Hematopoietic multipotent progenitor cell treated with erythropoietin and hydrocortisone succinate and interleukin-3 and kit ligand, for 17 days (in vitro differentiated cells): ENCODE measurements around the gene PTOV1.
A peak's percentile ranks its signal among the peaks of the same experiment; 100 is the strongest.

Source experiments
- DNase-seq: peaks from one replicate; pipeline ENCODE4 v3.0.0-alpha.2; 2015; ENCODE audit warnings: low spot score

PTOV1 gene

DNA sequence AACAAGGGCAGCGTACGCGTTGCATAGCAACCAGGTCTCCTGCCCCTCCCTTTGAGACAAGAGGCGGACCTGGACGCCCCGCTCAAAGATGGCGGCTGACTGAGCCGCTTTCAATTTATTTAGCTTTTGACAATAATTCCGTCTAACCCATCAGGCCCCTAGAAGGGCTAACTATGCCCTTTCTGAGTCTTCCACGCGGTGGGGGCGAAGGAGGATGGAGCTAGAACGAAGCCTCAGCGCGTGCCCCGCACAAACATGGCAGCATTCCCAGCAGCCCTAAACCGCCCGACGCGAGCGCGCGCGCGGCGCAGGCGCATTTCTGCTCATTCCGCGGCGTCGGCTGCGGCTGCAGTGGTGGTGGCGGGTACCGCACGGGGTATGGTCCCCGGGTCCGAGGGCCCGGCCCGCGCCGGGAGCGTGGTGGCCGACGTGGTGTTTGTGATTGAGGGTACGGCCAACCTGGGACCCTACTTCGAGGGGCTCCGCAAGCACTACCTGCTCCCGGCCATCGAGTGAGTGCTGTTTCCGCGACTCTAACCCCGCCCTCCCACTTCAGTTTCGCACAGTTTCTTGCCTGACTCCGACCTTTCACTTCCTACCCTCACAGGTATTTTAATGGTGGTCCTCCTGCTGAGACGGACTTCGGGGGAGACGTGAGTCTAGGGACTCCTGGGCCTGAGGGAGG is 32.9 kb upstream of the PTOV1 start, which contains the start of gene MED25:
MED25 (plus strand) TSS at position 326 of the 685 bp plus-strand sequence; CDS start at position 379, 53 bp downstream.
- peak; percentile 96 for DNase-seq

DNA sequence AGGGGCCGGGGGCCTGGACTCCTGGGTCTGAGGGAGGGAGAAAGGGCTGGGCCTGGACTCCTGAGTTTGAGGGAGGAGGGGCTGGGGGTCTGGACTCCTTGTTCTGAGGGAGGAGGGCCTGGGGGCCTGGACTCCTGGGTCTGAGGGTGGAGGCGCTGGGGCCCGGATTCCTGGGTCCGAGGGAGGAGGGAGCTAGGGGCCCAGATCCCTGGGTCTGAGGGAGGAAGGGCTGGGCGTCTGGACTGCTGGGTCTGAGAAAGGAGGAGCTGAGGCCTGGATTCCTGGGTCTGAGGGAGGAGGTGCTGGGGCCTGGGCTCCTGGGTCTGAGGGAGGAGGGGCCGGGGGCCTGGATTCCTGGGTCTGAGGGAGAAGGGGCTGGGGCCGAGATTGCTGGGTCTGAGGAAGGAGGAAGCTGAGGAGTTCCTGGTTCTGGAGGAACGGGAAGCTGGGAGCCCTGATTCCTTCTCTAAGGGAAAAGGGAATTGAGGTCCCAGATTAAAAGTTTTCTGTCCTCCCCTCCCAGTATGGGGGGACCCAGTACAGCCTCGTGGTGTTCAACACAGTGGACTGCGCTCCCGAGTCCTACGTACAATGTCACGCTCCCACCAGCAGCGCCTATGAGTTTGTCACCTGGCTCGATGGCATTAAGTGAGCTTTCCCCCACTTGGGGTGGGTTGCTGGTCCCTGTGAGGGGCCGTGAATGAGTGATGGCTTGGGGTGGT is 32.1 kb upstream of the PTOV1 start:
- peak; percentile 58 for DNase-seq

DNA sequence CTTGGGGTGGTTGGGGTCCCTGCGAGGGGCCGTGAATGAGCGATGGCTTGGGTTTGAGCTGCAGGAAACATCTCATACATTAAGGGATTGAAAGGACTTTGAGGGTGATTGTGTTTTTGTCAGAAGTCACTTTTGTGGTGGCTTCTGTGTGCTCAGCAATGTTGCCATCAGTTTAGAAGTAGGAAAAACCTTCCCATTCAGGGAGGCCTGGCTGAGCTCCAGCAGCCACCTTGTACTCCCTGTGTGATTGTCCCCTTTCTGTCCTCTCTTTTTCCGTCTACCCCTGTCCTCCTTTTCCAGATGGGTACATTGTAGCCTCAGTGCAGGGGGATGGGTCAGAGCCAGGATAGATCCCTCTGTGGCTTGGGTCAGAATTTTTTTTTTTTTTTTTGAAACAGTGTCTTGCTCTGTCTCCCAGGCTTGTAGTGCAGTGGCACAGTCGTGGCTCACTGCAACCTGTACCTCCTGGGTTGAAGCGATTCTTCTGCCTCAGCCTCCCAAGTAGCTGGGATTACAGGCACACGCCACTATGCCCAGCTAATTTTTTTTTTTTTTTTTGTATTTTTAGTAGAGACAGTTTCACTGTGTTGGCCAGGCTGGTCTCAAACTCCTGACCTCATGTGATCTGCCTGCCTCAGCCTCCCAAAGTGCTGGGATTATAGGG is 31.4 kb upstream of the PTOV1 start:
- DNase-seq: peak; percentile 73

DNA sequence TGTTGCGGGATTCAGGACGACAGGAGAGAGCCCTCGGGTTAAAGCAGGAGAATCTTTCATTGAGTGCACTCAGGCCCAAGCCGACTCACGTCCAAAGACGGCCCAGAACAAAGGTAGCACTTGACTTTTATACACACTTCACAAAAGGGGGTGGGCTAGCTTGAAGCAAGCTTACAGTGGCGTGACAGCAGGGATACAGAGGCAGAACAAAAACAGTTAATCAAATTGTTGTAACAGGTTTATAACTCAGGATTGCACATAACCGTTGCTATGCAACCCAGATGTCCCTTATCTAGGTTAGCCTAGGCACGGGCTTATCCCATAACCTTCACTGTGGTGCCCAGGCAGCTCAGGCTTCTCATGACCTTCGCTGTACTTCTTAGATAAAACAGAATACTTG is 30.8 kb upstream of the PTOV1 start:
- peak; percentile 88 for DNase-seq

DNA sequence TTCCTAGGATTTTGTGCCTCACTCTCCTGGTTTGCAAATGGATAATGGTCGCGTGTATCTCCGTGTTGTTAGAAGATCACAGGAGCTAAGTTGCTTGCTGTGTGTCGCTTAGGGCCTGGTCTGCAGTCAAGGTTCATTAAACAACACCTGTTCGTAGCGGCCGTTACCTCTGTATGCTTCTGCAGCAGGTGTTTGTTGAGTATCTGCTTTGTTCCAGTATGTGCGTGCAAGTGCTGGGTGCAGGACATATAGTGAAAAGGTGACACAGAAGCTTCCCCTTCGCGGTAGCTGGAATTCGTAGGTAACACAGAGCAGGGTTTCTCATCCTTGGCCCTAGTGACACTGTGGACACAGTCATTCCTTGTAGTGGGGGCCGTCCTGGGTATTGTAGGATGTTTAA is 27.5 kb upstream of the PTOV1 start:
- DNase-seq: no peak

DNA sequence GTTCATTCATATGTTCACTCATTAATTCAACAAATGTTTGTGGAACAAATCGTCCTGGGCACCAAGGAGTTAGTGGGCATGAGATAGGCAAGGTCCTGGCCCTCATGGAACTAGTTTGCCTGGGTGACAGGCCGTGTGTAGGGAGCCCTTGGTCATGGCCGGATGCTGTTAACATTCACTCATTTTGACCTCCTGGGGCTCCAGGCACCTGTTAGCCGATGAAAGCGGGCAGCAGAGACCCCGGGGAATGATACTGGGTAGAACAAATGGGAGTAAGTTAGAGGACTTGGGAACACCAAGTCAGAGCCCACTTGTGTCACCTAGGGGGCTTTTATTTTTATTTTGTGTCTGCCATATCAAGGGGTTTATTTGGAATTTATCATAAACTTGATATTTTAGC is 26.3 kb upstream of the PTOV1 start:
- DNase-seq: no peak

DNA sequence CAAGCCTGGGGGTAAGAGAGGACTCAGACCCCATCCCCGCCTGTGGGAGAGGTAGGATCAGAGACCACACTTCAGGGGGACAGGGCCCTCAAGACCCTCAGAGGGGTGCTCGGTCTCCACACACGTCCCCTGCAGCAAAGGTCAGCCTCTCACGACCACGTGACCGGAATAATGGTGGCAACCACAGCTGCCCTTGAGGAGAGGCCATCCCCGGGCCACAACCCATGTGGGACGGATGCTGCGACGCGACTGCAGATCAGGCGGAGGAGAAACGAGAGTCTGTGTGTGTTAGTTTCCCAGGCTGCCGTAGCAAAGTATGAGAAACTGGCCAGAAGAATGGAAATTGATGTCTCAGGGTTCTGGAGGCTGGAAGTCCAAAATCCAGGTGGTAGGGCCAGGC is 23.9 kb upstream of the PTOV1 start:
- DNase-seq: no peak

DNA sequence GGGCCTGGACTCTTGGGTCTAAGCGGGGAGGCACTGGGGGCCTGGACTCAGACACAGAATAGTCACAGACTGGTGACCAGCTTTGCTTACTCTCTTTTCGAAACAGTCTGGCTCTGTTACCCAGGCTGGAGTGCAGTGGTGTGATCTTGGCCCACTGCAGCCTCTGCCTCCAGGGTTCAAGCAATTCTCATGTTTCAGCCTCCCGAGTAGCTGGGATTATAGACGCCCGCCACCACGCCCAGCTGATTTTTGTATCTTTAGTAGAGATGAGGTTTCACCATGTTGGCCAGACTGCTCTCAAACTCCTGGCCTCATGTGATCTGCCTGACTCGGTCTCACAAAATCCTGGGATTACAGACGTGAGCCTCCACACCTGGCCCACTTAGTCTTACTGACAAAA is 21.8 kb upstream of the PTOV1 start:
- DNase-seq: no peak

DNA sequence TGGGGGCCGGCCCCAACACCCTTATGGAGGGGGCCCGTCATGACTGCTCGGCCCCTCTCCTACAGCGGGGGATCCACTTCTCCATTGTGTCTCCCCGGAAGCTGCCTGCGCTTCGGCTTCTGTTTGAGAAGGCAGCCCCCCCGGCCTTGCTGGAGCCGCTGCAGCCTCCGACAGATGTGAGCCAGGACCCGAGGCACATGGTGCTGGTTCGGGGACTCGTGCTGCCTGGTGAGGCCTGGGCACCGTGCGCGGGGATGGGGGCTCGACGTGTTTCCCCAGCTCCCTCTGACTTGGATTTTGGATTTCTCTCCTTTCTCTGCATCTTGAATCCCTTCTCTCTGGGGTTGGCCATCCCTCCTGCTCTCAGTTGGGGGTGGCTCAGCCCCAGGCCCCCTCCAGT is 21.2 kb upstream of the PTOV1 start:
- no peak for DNase-seq

DNA sequence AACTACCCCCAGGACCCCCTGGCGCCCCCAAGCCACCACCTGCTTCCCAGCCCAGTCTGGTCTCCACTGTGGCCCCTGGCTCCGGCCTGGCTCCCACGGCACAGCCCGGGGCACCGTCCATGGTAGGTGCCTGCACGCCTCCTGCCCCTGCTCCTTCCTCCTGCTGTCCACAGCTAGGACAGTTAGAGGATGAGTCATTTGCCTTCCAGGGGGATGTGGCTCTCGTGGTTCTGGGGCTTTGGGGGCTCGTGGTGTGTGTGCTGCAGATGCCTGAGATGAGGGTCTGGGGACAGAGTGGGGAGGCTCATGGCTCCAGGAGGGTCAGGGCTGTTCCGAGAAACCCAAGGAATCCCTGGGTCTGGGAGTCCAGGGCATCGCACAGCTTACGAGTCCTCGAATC is 20.2 kb upstream of the PTOV1 start:
- DNase-seq: no peak

DNA sequence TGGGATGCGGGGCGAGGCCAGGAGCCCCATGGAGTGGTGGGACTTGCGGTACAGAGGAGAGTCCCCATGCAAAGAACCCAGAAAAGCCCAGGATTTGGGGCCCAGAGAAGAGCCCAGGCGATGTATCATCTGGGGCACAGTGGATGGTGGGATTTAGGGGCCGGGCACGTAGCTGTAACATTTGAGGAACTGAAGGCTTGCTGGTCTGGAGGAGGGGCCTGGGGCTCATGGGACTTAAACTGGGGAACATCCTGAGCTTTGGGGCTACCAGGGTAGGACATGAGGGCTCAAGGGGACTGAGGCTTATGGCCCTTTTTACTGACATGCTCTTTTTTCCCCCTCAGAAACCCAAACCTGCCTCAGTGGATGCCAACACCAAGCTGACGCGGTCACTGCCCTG is 19.4 kb upstream of the PTOV1 start:
- no peak for DNase-seq

DNA sequence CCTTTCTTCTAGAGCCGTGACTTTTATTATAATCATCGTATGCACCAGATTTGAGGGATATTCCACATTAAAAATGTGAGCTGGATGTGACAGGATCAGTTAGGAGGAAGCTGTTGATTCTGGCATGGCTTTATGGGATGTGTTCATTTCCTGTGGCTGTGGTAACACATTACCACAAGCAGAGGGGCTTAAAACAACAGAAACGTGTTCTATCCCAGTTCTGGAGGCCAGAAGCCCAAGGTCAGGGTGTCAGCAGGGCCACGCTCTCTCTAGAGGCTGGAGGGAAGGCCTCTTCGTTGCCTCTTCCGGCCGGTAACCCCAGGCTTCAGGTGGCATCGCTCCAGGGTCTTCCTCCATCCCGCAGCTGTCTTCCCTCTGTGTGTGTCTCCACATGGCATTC is 18.4 kb upstream of the PTOV1 start:
- no peak for DNase-seq

DNA sequence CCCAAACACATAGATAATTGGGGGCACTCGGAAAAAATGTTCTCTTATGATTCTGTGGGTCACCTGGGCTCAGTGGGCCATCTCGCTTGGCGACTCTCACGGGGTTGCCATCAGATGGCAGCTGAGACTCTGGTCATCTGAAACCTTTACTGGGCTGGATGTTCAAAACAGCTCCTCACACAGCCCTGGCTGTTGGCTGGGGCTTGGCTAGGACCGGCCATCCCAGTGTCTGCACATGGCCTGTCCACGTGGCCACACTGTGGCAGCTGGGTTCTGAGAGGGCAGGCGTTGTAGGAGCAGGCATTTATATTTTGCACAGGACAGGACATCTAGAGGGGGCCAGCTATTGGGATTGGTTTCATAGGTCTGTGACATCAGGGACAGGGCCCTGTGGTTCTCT is 17.4 kb upstream of the PTOV1 start:
- DNase-seq: no peak

DNA sequence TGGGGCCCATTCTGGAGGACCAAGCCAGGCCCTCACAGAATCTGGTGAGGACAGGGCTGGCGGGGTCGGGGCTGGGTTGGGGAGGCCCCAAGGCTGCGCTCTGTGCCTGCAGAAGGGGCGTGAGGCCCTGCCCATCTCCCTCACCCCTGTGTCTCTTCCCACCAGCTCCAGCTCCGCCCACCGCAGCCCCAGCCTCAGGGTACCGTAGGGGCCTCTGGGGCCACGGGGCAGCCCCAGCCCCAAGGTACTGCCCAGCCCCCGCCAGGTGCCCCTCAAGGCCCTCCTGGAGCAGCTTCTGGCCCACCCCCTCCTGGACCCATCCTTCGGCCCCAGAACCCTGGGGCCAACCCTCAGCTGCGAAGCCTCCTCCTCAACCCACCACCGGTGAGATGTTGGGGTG is 15.4 kb upstream of the PTOV1 start:
- no peak for DNase-seq

DNA sequence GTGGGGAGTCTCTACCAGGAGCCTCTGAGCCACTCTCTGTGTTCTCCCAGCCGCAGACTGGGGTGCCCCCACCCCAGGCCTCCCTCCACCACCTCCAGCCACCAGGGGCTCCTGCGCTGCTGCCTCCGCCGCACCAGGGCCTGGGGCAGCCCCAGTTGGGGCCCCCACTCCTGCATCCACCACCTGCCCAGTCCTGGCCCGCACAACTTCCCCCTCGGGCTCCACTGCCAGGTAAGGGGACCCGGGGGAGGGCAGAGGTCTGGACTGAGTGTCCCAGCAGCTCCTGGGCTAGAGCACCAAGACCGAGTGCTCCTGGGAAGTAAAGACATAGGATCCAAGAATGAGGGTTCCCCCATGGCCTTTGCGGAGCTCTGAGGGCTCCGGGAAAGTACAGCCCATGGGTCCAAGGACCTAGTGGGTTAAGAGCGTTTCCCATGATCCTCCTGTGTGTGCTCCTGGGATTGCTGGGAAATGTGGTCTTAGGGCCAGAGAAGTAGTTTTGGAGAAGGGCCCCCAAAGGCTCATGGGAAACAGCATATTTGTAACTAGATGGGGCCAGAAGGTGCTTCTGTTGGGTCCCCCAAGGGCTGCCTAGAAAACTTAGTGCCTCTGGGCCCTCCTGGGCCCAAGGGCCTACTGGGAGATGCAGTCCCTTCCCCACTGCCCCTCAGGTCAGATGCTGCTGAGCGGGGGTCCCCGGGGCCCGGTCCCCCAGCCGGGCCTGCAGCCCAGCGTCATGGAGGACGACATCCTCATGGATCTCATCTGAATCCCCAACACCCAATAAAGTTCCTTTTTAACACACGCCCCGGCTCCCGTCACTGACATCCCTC is 14.6 kb upstream of the PTOV1 start:
- no peak for DNase-seq

DNA sequence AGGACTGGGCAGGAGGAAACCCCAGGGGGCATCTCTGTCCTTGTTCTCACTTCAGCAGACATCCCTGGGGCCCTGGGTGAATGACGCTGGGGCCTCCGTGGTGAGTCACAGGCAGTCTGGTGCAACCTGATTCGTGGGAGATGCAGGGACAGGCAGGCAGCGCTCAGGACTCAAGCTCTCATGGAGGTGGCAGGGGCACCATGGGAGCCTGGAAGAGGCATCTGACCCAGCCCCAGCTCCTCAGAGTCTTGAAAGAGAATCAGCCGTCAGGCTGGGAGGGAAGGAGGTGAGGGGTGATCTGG is 14.0 kb upstream of the PTOV1 start:
- no peak for DNase-seq

DNA sequence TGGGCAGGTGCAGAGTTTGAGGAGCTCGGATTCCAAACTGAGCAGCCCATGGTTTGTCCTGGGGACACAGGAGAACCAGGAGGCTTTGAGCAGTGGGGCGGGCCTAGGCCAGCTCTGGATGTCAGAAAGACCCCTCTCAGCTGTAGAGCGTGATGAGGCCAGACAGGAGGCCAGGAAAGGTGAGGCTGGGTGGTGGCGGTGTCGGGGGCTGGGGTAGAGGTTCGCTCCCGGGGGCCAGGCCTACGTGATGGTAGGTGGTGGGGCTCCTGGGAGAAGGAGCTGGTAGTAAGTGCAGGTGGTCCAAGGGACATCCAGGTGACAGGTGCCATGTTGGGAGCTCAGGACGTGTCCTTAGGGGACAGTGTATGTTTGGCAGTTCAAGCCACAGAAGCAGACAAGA is 13.5 kb upstream of the PTOV1 start:
- no peak for DNase-seq

DNA sequence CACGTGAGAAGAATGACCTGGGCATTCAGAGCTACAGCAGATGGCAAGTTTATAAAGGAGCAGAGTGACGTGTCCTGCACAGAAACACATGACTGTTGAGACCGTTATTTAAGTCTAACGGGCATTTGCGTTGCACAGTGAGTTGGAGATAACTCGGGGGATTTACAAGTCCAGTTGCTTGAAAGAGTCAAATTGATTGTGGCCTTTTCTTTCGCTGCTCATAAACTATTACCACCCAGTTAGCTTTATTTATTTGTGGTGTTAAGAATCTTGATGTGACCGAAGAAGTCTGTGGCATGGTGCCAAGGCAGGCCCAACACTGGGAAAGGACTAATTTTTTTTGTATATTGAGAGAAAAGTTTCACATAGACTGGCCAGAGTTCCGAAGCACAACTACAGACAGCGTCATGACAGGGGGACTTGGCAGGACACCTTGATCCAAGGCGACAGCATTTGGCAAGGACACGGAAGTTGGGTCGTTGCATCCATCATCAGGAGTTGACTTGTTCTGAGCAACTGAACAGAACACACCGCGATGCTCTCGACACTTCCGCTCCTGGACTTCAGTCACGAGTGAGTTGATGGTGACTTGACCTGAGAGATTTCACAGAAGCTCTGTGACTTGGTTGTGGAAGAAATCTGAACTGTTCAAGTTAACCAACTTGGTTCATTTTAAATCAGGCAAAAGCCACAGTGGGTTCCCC is 11.9 kb upstream of the PTOV1 start:
- DNase-seq: no peak

DNA sequence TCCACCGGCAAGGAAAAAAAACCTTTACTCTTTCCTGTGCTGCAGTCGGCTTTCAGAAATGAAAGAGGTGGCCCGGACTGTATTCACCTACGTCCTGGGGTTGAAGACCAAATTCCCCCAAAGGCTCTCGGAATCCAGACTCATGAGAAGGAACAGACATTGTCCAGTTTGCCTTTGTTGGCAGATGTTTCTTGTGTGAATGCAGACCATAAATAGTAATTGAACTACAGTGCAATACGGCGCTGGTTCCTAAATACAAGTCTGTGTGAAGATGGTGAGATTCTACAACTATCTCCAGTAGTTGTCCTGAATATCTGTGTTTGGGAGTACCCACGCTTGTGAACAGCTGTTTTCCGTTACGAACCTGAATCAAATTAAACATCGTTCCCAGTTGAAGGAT is 11.2 kb upstream of the PTOV1 start:
- no peak for DNase-seq

DNA sequence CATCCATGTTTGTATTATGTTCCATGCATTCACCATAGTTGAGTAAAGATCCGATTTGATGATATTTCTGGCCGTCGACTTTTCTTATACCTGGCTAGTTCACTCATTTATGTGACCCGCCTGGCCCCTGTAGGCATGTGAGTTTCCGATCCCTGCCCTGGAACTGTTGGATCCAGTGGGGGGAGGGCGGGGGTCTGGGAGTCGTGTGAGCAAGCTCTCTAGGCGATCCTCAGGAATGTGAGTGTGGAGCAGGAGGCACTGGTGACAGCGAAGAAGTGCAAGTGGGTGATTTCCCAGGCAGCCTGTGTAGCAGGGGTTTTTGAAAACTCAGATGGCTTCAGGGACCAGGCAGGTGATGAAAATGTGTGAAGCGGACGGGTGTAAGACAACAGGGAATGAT is 10.6 kb upstream of the PTOV1 start:
- no peak for DNase-seq

DNA sequence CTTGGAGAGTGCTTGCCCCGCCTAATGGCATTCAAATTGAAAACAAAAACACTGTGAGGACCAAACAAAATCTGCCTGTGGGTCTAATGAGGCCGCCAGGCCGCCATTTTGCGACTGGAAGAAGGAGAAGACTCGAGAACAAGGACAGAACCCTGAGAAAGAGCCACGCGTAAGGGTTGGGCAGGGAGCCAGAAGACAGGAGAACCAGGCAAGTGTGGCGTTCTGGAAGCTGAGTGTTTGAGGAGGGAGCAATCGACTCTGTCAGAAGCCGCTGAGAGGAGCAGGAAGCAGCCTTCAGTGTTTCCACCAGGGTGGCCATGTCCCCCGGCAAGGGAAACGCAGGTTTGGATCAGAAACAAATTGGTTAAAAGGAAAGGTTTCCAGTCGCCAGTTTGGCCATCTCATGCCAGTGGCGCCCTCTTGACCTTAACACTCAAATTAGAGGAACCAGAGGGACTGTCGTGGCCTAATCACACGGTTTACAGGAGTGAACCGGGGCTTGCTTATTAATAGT is 10.2 kb upstream of the PTOV1 start:
- DNase-seq: no peak

DNA sequence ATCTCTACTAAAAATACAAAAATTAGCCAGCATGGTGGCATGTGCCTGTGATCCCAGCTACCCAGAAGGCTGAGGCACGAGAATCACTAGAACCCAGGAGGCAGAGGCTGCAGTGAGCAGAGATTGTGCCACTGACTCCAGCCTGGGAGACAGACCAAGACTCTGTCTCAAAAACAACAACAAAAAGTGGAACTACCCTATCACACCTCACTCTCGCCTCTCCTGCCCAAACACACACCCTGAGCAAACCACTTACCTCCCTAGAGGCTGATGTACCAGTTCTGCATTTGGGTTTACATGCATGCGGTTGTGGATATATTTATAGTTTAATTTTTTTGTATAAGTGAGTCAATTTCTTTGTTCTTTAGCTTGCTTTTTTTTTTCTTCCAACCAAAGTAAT is 7.7 kb upstream of the PTOV1 start:
- no peak for DNase-seq
